GM10847 (cell line): Measurements from ENCODE around the gene NOPCHAP1.
A peak's percentile ranks its signal among the peaks of the same experiment; 100 is the strongest.

ENCODE experiments used
- POLR2A ChIP-seq: IDR thresholded peaks from 2 replicates; pipeline ENCODE4 v1.6.1; 2011; ENCODE audit not compliant: insufficient read length; ENCODE audit errors: extremely low read depth

Gene NOPCHAP1, protein sequence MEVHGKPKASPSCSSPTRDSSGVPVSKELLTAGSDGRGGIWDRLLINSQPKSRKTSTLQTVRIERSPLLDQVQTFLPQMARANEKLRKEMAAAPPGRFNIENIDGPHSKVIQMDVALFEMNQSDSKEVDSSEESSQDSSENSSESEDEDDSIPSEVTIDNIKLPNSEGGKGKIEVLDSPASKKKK

DNA sequence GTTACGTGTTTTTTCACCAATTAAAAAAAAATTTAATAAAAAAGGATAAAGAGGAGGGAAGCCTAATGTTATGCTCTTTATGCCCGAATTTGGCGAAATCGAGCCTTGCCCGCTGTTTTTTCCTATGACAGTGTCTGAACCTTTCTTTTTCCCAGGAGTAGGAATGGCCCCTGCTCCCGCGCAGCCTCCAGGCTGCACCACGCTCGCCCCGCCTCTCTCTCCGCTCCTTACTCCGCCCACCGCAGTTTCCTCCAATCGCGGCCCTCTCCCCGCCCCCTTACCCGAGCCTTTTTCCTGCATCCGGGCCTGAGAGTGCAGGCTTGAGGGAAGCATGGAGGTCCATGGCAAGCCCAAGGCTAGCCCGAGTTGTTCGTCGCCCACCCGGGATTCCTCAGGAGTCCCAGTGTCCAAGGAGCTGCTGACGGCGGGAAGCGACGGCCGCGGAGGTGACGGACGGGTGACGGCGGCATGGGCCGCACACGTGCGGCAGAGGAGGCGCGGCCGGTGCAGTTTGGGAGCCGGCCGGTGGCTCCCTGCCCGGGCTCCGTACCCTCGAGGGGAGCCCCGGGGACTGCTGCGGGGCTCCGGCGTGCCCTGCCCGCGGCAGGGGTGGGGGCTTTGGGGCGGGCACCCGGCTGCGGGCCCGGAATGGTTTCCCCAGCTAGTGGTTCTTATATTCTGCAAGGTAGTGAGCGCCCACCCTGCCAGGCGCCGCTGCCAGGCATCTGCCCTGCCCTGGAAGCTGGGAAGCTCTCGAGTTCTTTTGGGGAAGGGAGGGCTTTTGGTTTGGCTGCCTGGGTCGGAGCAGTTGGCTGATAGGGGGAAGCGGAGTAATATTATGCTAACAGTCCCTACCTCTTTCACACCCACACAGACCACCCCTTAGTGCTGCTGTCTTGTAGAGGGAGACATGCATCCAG is at the start of gene NOPCHAP1:
NOPCHAP1 (plus strand) TSS at position 295 of the 920 bp plus-strand sequence; CDS start at position 332, 37 bp downstream.
- peak; percentile 62 for TF ChIP-seq POLR2A

DNA sequence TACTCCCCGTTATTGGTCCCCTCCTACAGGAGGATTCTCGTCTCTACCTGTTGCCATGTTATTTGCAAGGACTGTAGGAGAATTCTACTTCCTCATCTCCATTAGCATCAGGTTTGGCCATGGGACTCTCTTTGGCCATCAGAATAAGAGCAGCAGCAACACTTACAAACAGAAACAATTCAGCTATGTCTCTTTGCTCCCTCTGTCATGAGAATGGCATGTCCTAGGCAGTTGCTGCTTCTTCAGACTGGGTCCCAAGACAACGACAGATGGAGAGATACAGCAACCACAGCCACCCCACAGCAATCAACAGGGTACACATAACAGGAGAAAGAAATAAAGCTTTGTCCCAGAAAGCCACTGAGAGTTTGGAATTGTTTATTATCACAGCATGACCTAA is 47.7 kb upstream of the NOPCHAP1 start:
- no peak for TF ChIP-seq POLR2A

DNA sequence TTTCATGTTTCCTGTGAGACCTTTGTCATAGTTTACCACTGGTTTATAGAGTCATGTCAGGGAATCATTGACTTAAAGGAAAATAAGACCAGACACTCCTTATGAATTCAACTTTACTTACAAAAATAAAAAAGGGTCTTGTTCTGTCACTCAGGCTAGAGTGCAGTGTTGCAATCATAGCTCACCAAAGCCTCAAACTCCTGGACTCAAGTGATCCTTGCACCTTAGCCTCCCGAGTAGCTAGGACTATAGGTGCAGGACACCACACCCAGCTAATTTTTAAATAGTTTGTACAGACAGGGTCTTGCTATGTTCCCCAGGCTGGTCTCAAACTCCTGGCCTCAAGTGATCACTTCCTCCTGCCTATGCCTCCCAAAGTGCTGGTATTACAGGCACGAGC is 47.0 kb upstream of the NOPCHAP1 start:
- no peak for TF ChIP-seq POLR2A

DNA sequence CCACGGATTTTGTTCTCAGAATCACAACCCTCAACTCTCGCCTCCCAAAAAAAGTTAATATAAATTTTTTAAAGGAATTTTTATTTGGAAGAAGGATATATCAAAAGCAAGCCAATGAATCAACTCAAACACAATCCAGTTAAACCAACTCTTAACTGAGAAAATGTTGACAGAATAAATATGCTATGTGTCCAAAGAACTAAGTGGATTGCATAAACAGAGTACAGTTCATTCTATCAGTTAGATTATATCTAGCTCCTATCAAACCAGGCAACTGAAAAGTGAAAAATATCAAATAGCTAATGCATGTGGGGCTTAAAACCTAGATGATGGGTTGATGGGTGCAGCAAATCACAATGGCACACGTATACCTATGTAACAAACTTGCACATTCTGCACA is 44.7 kb upstream of the NOPCHAP1 start:
- no peak for TF ChIP-seq POLR2A

DNA sequence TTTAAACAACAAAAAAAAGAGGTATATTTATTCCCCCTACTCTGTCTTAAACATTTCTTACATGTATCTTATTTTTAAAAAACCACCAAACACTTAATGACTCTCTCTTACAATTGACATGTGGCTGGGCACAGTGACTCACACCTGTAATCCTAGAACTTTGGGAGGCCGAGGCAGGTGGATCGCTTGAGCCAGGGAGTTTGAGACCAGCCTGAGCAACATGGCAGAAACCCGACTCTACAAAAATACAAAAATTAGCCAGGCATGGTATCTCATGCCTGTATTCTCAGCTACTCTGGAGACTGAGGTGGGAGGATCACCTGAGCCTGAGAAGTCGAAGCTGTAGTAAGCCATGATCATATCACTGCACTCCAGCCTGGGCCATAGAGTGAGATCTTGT is 44.0 kb upstream of the NOPCHAP1 start:
- no peak for TF ChIP-seq POLR2A

DNA sequence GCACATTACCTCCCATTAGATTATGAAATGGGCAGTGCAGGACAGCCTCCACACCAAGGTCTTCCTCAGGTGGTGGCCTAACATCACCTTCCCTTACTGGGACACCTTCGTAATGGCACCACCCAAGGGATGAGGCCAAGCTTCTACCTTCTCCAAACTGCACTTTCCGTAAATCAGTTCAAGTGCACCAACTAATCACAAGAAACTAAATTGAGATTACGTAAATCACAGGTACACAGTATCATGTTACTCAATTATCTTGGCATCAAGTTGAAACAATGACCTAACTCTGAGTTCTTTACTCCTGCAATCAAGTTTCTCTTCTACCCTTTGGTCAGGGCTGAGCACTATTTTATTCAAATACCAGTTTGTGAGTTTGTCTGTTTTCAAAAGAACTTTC is 41.9 kb upstream of the NOPCHAP1 start:
- no peak for TF ChIP-seq POLR2A

DNA sequence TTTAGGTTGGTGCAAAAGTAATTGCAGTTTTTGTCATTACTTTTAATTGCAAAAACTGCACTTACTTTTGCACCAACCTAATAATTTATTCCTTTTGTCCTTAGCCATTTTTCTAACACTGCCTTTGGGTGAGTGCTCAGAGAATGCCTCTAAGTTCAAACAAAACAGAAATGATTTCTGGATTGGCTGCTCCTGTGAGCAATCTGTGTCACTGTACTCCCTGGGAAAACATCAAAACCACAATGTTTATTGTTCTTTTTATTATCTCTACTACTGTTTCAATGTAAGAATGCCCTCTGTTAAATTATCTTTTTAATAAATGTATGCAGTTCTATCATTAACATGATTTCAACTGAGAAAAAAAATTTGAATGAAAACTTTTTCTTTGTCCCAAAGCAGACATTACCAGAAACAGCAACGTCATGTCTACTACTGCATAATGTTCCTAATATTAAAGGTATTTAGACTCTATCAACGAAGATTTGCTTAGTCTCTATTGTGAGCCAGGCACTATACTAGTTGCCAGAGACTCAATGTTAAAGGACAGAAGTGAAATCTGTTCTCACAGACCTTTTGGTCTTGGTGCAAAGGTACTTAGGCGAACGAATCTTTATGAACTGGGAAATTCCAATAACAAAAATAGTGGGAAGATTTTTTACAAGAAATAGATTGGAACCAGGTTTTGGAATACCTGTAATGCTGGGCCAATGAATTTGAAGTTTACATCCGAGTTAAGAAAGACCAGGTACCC is 34.2 kb upstream of the NOPCHAP1 start:
- TF ChIP-seq POLR2A, result no peak

DNA sequence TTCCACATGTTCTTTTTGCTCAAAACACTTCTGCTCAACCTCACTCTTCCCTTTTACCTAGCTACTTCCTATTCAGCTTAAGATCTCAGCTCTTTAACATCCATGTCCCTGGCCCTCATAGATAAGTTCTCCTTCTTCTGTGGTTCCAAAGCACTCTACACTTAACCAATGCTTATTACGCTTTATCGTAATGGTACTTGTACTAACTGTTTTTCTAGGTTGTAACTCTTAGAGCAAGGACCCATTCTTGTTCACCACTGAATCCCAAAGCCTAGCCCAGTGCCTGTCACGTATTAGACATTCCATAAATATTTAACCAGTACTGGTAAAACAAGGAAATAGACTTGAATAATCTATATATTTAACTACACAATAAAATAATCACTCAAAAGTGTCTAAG is 33.3 kb upstream of the NOPCHAP1 start:
- TF ChIP-seq POLR2A, result no peak

DNA sequence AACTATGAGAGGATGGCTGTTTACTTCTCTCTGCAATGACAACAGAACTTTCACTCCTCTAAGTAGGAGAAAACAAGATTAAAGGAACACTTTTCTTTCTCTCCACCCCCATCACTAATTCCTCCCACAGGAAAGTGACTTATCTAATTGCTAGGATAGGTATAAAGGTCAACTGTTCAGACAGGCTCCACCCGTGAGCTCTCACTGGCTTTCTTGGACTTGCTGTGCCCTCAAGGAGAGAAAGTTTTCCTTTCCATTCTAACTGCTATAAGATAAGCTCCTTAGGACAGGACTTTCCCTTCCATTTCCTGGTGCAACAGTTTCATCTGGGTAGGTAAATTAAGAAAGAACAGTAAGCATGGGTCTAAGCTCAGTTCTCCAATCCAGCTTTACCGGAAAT is 32.8 kb upstream of the NOPCHAP1 start:
- TF ChIP-seq POLR2A, result no peak

DNA sequence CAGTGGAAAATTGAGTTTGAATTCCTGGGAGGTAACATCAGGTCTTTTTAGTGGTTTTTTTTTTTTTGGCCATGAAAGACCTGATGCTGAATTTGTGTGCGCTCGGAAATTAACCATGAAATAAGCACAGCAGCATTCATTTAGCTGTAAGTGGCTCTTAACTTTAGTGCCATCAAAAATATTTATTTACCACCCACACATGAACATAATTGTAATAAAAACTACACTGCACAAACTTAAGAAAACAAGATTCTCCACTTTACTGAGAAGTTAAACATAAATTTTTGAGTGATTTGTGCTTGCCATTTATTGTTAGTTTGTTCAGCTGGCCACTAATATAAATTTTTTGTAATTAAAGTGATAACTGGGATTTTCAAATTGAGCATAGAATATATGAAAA is 30.4 kb upstream of the NOPCHAP1 start:
- no peak for TF ChIP-seq POLR2A

DNA sequence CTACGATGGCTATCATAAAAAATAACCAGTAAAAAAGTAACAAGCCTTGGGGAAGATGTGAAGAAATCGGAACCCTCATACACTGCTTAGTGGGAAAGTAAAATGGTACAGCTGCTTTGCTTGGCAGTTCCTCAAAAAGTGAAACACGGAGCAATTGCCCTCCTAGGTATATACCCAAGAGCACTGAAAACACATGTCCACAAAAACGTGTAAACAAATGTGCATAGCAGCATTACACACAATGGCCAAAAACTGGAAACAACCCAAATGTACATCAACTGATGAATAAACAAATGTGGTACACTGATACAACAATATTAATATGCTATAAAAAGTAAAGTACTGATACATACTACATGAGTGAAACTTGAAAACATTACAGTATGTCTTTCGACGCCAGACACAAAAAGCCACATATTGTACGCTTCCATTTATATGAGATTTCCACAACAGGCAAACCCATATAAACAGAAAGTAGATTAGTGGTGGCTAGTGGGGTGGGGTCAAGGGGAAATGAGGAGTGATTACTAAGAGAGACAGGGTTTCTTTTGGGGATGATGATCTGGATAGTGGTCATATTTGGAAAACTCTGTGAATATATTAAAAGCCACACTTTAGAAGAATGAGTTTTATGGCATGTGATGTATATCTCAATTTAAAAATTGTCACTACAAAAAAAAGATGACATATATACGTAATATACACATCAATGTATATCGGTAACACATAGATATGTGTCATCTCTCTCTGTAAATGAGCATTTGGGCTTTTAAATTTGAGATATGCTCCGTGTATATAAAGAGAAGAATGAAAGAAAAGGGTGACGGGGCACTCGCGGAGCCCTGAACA is 29.0 kb upstream of the NOPCHAP1 start:
- no peak for TF ChIP-seq POLR2A

DNA sequence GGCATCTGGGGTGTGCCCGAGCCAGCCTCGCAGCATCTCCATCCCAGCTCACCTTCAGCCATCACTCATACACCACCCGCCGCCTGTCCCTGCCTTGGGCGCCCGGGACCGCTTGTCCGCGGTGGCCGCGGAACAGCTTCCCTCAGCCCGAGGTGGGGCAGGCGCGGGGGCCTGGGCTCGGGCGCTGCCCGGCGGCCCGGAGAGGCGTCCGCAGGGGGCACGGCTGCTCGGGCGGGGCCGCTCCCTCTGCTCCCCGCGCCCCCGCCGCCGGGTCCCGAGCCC is 28.5 kb upstream of the NOPCHAP1 start:
- TF ChIP-seq POLR2A, result no peak

DNA sequence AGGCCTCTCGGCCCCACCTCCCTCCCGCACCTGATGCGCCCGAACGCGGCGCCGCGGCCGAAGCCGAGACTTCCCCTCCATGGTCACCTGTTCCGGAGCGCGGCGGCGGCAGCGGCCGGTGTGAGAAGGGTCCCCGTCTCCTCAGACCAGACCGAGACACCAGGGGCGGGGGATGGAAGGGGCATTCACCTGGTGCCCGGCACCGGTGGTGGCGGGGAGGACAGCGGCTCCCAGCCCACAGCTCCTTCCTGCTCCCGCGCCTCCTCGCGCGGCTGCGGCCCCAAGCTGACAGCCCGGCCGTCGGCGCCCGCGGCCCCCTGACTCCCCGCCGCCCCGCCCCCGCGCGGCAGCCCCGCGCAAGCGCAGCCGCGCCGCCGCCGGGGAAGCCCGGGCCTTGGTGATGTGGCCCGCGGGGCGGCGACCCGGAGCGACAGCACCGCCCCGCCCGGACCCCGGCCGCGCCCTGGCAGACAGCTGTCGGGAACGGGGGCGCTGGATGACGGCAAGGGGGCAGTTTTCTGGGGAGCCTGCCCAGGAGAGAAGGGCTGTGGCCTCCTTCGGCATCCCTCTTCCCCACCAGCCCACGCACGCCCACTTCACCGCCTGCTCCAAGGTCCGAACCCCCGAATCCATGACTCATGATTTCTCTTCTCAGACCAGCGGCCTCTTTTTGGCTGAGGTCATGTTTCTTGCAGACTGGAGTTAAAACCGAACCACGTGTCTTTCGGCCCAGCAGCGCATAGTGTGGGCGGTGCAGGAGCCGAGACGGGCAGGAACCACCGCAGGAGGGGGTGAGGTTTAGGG is 27.9 kb upstream of the NOPCHAP1 start, which contains the start of gene SLC41A2:
SLC41A2 (minus strand) TSS at position 290 of the 804 bp plus-strand sequence. CDS start 29,763 bp downstream, outside the sequence.
- TF ChIP-seq POLR2A, result peak; percentile 49

DNA sequence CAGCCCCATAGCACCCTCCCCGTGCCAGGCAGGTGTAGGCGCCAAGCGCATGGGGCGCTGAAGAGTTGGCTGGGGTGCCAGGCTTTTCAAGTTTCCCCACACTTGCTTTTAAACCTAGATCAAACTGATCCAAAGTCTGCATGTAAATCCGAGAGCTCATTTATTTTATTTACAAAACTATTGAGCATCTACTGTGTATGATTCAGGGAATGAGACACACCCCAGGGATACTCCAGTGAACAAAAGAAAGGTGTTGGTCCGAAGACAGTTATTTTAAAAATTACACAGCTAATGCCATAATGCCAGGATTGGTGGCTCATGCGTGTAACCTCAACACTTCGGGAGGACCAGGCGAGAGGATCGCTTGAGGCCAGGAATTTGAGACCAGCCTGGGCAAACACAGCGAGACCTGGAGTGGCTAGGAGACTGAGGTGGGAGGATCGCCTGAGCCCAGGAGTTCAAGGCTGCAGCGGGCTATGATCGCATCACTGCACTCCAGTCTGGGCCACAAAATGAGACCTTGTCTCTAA is 27.2 kb upstream of the NOPCHAP1 start:
- TF ChIP-seq POLR2A, result no peak
